Lung microvascular endothelial cell (primary cell): ENCODE measurements around the gene SCAF8. TPM values are rescaled to one million over a fixed set of nuclear protein-coding genes. Genes with fewer than 3 reads are reported as not detected.
A peak's percentile ranks its signal among the peaks of the same experiment; 100 is the strongest.

Experiments
- DNase-seq, 2 donors: peaks; one replicate each; pipeline versions ENCODE4 v3.0.0 to v3.0.0-alpha.2; 2010; ENCODE audit warnings: low read depth in 2 of 2
- total RNA-seq: library from RNA; depleted of rRNA; stranded (reverse); fragments of >200 nt; gene quantifications from 2 replicates; pipeline ENCODE4 v1.2.1, GENCODE V29; 2014

SCAF8 gene
- total RNA-seq, 1 donor from 2014 or later, result 17.9 TPM

DNA sequence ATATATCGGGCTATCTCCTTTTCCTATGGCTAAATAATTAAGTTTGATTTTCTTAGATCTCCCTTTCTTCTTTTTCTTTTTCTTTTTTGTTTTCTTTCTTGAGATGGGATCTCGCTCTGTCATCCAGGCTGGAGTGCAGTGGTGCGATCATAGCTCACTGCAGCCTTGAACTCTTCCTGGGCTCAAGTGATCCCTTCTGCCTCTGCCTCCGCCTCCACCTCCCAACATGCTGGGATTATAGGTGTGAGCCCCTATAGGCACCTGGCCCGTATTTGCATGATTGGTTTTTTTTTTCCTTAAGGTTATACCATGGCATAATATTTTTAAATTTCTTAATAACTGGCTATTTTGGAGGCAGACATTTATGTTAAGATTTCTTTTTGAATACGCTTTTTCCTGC lies 106.3 kb downstream of the SCAF8 start:
- no peak for DNase-seq

DNA sequence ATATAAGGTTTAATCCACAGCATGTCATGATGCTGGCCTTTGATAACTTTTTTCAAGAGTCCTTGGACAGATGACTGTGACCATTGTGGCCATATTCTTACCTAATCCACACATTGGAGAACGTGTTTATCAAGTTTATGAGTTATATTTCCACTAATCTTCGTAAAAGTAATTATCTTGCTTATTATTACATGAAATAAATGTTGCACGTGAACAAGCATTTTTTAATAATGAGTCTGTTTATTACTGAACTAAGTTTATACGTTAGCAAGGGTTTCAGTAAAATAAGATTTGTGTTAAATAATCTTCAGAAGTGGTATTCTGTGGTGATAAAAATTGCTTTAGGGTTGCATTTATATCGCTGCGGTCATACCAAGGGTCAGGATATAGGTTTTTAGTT lies 107.1 kb downstream of the SCAF8 start:
- DNase-seq, result no peak

DNA sequence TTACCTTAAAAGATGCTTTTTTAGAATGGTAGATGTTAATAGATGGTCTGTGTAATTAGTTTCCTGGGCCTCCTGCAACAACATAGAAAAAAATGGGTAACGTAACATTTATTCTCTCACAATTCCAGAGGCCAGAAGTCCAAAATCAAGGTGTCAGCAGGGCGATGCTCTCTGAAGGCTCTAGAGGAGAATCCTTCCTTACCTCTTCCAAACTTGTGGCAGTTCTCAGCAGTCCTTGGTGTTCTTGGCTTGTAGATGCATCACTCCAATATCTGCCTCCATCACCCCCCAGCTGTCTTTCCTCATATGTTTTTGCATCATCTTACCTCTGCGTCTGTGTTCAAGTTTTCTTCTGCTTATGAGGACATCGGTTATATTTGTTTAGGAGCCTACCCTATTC lies 107.9 kb downstream of the SCAF8 start:
- DNase-seq, result no peak

DNA sequence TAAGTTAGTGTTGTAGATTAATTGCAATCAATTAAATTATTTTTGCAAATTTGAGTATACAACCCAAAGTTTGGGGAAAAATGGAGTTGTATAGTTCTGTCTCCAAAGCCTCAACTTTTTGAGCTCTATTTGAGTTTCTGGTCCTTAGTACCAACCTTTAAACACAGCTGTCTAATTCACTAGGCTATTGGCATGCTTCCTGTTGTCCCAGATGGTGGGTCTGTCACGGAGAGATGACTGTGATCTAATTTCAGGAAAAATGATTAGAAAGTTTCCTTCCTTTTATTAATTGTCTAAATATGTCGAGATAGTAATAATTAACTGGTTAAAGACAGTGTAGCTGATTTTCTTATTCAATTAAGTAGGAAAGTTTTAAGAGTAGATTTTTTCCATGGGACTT lies 109.6 kb downstream of the SCAF8 start:
- peak; percentile 40 to 72 for DNase-seq

DNA sequence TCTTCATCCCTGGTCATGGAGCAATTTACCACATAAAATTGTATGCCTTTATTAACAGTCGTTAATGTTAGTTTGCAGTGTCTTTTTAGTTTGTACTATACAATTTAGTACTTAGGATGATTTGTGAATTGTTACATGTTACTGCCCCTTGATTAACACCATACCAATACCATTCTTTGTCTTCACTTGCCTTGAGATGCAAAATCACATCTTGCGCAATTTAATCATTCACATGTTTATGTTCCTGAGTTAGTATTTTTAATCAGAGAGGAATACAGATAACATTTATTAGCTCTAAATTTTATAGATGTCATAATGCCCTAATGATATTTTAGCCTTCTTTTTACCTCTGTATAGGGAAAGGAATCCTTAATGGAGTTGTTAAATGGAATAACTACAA lies 114.1 kb downstream of the SCAF8 start:
- no peak for DNase-seq

DNA sequence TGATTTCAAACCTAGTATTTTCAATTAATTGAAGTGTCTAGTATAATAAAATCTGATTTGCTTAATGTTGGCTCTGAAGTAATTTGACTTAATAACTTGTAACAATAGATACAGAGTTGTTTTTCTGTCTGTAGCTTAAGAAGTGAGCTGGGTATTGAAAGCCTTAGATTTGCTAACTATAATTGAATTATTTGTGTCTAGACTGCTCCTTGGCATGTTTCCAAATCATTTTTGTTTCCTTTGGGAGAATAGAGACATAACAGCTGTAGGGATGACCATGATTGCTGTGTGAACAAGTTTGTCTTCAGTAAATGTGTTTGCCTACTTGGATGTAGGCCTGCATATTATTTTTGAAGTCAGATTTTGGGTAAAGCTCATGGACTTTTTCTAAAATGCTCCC lies 115.4 kb downstream of the SCAF8 start:
- DNase-seq, result peak; percentile 33 to 76

DNA sequence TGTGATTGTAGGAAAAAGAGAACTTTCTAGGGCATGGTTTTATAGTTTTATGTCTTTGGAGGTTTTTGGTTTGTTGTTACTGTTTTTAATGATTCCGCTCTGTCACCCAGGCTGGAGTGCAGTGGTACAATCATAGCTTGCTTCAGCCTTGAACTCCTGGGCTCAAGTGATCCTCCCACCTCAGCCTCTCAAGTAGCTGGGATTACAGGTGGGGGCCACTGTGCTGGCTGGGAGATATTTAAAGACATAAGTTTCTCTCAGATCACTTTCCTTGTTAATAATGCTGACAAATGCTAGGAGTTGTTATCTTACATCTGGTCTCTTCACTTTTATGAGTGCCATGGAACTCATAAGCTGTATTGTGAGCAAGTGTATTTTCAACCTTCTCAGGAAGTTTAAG lies 116.3 kb downstream of the SCAF8 start:
- DNase-seq, result no peak

DNA sequence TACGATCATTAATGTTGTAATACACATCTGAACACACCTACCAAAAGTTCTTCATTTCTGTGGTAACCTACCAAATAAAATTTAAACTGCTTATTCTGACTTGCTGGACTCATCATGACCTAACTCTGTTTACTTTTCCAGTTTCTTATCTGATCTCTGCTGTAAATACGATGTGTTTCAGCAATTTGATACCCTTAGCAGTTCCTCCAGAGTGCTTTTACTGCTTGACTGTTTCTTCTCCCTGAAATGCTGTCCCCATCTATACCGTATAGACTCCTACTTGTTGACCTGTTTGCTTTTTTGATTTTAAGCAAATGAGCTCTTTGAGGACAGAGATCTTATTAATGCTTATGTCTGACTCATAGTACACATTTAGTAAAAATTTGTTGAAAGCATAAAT lies 119.5 kb downstream of the SCAF8 start:
- no peak for DNase-seq

DNA sequence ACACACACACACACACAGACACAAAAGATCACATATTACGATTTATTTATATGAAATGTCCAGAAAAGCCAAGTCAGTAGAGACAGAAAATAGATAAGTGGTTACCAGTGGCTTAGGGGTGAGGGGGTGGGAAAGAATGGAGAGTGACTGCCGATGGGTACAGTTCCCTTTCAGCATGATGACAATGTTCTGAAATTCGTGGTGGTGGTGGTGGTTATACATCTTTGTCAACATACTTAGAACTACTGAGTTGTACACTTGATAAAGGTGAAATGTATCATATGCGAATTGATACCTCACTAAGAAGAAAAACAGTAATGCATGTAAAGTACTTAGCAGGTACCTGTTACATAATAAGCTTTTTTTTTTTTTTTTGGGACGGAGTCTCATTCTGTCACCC lies 124.3 kb downstream of the SCAF8 start:
- no peak for DNase-seq

DNA sequence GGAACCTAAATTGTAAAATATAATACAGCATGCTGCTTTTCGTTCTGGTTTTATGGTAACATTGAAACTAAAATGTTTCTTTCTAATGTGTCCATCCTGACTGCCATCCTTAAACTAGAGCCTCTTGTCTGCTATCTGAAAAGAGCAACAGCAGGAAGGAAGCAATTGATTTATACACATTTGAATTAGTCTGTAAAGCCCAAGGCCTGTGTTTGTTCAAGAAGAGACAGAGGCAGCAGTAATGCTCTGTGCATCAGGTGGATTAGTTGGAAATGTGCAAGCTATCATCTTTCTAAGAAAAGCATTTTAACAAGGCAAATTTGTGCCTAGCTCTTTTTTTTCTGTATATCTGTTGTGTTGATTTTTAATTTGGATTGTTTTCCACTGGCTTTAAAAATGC lies 128.6 kb downstream of the SCAF8 start:
- no peak for DNase-seq

DNA sequence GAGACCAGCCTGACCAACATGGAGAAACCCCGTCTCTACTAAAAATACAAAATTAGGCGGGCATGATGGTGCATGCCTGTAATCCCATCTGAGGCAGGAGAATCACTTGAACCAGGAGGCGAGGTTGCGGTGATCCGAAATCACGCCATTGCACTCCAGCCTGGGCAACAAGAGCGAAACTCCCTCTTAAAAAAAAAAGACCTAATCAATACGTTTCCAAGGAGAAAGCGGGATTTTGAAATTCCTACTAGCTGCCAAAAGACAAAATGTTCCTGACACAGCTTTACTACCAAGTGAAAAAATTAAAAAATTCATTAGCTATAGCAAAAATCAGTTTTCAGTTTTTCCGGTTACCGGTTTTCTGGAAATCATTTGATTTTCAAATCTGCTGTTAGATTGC lies 129.3 kb downstream of the SCAF8 start:
- DNase-seq, result no peak

DNA sequence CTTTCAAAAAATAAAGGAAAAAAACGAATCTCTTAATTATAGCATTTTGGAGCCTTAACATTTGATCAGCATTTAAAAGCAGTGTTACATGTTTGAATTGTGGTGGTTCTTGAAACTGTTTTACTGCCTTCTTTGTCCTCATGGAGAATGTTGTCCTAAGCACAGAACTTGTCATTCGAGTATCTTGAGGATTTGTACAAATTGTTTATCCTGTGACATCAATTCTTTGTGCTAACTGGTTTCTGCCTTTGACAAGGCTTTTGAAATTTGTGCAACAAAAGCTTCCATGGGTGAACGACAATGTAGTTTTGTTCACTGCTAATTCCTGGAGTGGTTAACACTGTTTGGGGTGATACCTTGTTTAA lies 130.8 kb downstream of the SCAF8 start:
- no peak for DNase-seq

DNA sequence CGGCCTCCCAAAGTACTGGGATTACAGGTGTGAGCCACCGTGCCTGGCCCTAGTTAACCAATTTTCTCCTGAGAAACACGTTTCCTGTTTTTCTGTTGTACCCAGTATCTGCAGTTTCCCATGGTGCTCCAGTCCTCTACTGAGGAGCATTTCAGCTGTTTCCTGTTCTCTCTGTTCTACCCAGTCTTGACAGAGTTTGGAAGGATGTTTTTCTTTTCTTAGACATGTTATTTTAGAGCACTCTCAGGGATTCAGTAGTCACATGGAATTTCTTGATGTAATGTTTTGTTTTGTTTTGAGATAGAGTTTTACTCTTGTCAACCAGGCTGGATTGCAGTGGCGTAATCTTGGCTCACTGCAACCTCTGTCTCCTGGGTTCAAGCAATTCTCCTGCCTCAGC lies 132.1 kb downstream of the SCAF8 start:
- DNase-seq, result peak in 1 of 2 donors; percentile 84

DNA sequence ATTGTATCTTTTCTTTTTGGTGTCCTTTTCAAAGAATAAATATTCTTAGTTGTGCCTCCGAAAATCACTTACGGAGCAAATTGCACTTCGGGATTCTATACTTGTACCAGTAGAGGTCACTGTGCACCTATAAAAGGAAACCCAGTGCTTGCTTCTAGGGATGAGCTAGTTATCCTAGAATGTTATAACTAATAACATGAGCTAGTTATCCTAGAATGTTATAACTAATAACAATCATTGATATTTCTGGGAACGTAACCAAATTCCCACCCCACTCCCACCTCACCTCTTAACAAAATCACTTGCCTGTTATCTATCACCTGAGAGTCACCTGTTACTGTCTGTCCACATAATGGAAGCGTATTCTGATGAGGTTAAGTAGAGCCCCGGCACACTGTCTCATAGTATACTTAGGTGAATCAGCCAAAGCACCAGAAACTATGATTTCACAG lies 135.0 kb downstream of the SCAF8 start:
- peak; percentile 70 to 77 for DNase-seq

DNA sequence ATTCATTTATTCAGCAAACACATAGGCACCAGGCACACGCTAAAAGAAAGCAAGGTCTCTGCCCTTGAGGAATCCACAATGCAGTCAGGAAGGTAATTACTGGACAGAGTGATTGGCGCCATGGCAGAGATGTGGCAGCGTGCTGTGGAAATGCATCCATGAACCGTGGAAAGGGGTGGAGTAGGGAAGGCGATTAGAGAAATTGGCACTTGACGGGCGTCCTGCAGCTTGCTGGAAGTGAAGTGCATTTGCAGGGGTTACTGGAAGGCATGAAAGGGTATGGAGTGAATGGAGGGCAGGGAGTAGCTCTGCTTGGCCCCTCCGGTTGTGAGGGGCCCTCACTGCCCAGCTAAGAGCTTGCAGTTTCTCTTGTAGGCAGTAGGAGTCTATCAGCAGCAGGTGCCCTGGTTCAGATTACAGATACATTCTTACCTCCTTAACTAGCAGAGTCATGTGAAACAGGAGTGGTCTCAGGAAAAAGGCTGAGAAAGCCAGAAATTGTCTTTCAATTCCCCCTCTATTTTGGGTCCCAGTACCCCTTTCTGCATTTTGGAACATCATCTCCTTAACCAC lies 139.4 kb downstream of the SCAF8 start:
- no peak for DNase-seq

DNA sequence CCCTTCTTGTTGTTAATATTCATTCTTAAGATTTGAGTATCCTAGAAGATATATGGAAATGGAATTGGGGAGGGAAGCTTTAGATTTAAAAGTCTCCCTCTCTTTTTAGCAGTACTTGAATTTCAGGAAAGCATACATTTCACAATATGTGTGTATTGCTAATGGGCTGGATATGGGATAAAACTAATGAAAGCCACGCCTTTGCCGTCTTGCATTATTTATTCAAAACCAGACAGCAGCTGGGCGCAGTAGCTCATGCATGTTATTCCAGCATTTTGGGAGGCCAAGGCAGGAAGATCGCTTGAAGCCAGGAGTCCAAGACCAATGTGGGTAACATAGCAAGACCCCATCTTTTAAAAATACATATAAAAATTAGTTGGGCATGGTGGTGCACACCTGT lies 140.3 kb downstream of the SCAF8 start:
- DNase-seq, result no peak

DNA sequence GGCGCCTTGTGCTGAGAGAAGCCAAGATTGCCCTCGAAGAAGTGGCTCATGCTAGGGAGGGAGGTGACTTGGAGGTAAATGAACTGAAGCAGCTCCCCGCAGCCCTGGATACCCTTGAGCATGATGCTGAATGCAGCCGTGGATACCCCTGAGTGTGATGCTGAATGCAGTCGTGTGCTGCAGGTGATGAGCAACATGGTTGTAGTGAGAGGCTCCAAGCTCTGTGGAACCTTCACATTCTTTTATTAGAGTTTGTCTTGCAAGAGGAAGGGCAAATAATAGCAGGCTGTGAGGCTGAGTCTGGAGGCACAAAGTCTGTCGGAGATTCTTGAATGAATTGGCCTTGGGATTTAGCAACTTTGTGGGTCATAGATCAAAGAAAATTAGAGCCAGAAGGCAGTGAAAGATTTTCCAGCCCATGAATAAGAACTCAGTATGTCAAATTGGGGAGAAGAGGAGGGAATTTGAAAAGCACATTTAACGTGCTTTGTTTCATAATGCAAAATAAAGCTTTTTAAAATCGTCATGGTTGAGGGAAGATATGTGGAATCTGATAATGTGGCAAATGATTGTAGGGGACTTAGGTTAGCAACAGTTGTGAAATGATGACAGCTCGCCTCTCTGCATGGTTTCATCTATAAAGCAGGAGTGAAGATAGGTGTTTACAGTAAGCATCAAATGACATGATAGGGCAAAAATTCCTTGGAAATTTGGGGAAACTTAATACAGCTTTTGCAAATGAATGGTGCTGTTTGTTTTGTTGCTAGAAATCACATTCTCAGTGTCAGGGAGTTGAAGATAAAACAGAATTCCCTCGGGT lies 141.8 kb downstream of the SCAF8 start:
- DNase-seq, result no peak

DNA sequence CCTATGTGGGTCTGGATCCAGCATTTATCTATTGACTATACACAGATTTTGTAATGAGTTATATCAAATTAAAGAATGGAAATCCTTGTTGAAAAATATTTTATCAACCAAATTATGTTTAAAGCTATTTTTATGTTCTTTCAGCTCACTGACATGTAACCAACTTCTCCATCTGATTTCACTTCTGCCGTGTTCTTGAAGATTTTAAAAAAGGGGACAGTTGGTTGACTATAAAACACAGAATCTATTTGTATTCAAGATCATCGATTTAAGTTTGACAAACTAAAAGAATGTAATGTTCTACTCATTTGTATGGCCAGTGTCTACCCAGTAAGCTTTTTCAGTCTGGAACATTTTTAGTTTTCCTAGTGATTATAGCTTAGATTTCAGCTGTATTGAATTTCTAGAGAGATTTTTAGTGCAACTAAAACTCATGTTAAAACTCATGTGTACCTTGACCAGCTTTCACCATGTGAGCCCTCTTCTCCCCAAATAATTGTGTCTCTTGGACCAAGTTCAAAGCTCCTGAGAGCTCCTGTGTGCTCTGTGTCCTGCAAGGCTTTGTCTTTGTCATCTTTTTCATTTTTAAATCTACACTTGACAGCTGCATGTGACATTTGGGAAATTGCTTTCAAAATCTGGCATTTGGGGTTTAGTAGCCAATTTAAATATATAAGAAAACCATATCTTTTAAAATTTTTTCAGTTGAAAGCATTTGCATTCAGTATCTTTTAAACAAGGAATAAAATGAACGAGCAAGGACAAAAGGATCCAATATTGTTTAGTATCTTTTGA lies 143.5 kb downstream of the SCAF8 start:
- no peak for DNase-seq

DNA sequence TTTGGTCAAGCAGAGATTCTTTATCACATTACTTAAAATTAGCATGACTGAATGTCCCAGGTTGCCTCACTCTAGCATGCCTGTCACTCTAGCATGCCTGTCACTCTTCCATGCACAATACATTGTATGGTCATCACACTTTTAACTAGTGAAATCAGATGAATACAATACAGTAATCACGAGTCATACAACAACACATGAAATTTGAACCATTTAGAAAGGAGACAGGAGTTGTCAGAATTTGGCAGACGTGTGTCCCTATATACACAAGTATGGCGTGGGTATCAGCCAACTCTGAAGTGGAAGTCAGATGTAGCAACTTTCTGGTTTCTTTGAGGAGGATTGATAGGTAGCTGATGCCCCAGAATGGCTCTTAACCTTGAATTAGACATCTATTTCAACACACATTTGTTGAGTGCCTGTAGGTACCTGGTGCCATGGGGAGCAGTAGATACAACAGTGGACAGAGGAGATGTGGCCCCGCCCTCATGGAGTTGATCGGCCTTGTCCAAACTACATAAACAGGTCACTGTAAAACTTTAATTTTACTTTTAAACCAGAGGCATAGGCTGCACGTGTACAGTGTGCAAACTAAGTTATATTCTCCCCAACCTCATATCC lies 145.8 kb downstream of the SCAF8 start:
- no peak for DNase-seq

DNA sequence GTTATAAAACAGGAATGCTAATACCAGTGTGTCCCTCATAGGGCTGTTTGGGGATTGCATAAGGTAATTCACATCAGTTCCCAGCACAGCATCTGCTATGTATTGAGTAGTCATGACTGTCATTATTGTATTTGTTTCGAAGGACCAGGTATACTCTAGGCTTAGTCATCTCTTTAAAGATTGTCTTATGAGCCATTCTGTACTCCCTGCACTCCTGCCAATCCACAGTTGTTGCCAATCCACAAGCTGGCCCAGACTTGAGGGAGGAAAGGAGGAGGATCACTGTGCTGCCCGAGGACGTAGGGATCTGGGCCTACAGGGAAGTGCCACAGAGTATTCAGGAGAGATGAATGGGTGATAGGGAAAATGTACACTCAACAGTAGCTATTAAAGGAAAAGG lies 148.9 kb downstream of the SCAF8 start:
- no peak for DNase-seq
